GM19035 (cell line): ENCODE results near the gene POLR2A.
"Not testable (repeated sequence)": the region's sequence is repeated elsewhere in the genome, so short reads cannot be mapped to it uniquely, and the experiment has no call there.

Experiments
- ATAC-seq: cut with Tn5 transposase; IDR thresholded peaks from one replicate; pipeline ENCODE4 v1.9.1; 2021; ENCODE audit not compliant: unreplicated experiment

POLR2A gene

DNA sequence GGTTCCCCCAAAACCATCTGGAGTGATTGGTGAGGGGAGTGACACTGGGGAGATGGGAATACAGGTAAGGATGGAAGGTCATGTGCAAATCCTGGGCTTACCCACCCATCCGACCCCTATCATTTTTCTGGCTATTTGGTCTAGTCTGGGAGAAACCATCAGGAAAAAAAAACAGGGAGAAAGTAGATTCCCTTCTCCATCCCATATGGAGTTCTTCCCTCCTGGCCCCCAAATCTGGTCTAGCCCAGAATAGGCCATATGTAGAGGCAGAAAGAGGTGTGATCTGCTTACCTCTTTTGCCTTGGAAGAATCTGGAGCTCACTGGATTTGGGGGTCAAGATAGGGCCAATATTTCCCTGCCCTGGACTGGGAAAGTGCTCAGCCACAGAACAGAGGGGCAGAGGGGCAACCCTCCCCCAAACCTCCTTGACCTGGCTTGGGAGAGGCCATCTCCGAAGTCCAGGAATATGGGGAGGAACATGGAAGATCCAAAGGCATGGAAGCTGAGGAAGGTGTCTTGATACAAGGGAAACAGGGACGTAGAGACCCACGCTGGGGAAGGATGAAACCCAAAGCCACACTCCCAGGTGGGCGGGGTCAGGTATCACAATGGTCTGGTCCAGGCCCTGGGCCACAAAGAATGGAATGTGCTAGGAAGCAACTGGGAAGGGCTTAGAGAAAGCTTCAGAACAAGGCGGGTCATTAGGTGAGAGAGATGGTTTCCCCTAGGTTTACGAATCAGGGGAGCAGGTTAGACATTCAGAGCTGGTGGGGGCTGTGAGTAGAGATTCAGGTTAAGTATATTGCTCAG, 23.1 kb upstream of the POLR2A start:
- no peak for ATAC-seq

DNA sequence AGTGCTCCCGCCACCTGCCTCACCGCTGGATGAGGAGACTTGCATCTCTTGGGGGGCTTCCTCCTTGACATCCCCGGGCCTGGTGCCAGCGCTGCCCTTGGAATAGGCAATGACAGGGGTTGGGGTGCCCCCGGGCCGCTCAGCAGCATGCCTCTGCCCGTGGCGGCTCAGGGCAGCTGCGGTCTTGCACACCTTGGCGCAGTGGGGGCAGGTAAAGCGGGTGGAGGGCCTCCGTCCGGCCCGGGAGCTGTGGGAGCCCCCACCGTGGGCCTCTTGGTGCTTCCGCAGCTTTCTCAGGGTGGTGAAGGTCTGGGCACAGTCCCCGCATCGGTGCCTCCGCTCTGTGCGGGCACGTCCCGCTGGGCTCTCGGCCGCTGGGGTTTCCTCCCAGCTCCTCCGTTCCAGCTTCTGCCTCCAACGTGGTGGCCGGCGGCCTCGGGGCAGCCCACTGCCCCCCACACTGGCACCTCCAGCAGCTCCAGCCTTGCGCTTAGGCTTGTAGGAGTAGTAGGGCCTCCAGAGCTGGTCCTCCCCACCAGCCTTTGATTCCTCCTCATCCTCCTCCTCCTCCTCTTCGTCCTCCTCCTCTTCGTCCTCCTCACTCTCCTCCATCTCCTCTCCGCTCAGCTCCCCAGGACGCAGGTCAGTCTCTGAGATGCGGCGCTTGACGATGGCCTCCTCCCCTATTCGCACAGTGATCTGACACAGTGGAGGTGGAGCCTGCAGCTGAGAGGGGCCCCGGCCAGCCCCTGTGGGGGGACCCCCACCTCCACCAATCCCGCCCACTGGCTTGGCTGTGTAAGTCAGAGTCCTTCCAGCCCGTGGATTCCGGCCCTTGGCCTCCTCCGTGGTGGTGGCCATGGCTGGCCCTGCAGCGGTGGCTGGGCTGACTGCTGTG, 21.4 kb upstream of the POLR2A start:
- no peak for ATAC-seq

DNA sequence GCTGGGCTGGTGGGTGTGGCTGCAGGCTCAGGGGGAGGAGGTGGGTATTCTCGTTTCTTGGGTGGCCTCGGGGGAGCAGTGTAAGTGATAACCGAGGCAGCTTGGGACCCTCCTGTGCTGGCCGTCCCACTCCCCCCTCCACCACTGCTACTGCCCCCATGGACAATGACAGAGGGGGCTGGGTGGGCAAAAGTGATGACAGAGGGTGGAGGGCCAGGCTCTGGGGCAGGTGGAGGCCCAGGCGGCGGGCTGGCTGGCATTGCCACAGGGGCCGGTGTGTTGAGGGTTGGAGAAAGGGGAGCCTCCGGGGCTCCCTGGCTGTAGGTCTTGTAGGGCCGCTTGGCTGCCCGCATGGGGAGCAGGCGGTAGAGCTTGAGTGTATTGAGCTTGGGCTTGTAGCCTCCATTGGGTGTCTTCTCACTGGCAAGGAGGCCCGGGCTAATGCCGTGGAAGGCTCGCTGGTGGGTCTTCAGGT, 20.8 kb upstream of the POLR2A start:
- no peak for ATAC-seq

DNA sequence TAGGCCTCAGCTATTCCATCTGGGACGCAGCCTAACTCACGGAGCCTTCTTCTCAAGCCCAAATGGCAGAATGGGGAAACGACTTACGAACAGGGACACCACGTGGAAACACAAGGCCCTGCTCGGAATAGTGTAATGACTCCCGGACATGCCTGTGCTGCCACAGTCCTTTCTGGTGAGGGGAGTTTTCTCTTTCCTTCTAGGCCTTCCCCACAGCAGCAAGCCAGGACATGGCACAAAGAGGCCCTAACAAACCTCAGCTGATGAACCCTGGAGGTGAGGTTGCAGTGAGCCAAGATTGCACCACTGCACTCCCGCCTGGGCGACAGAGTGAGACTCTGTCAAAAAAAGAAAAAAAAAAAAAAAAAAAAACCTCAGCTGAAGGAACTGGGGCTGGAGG, 20.1 kb upstream of the POLR2A start:
- ATAC-seq = no peak

DNA sequence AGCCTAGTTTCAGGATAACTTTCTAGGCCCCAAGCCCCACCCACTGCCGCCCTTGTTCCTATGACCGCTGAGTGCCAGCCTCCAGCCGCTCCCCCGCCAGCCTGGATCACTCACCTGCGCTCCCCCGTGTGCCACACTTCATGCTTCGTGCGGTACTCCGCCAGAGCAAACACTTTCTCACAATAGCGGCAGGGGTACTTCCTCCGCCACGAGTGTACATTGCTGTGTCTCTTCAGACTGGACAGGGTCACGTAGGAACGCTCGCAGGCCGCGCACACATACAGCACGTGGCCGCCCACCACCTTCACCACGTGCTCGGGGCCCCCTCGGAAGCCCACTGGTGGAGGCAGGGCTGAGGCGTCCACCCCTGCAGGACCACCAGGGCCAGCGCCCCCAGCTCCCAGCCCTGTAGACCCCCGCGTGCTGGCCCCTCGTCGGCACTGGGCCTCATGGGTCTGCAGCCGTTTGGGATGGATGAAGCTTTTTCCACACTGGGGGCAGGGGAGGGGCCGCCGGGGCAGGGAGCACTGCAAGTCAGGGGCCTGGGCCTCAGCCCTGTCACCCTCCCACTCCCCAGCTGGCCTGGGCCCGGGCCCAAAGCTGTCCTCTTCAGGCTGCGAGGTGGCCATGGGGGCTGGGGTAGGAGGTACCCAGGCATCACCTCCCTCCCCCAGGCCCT, 18.4 kb upstream of the POLR2A start:
- no peak for ATAC-seq

DNA sequence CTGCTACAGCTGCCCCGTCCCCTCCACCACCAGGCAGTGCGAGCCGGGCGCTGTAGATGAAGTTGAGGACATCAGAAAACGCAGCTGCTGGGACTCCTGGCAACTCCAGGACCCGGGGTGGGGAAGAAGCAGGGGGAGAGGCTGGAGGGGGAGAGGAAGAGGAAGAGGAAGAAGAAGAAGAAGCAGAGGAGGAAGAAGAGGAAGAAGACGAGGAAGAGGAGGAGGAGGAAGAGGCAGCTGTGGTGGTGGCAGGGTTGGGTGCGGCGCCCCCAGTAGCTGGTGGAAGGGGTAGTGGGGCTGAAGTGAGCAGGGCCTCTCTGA, 17.9 kb upstream of the POLR2A start:
- ATAC-seq = no peak

DNA sequence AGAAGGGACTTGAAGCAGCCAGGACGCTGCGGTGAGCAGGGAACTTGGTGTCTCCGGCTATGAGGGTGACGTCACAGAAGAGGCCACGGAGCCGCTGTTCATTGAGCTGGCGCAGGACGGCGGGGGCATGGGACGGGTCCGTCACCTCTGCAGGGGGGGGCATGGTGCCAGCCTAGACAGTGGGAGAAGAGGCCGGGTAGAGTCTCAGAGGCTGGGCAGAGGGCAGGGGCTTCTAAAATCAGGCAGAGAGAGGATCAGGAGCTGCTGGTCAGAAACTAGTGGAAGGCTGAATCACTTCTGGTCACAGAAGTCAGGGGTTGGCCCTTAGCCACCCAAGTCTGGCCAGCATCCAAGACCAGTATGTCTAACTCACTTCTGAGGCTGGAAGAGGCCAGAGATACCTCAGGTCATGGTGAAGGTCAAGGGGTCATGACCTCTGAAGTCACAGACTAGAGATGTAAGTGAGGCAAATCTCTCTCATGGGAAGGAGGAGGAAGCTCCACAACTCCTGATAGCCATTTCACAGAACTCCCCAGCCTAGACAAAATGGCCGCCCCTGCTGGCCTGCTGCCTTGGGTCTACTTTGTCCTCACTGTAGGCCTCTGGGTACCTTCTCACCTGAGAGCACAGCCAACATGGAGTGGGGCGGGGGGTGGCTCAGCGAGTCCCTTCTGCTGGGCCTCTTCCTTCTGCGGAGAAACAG, 17.4 kb upstream of the POLR2A start:
- ATAC-seq = no peak

DNA sequence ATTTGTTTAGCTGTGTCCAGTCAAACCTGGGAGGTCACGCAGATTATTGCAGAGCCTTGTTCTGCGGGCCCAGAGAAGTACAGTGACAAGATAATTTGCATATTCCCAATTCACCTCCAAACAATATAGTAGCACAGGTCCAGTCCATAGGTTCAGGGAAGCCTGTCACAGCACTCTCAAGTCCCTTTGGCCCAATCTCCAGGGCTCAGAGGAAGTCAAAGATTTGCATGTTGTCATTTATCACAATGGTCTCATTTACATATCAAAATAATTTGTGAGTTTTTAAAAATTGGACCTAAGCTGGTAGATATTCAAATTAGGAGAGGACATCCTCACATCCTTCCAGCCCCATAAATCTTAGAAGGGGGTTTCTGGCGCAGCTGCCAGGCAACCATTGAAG, 16.7 kb upstream of the POLR2A start:
- no peak for ATAC-seq

DNA sequence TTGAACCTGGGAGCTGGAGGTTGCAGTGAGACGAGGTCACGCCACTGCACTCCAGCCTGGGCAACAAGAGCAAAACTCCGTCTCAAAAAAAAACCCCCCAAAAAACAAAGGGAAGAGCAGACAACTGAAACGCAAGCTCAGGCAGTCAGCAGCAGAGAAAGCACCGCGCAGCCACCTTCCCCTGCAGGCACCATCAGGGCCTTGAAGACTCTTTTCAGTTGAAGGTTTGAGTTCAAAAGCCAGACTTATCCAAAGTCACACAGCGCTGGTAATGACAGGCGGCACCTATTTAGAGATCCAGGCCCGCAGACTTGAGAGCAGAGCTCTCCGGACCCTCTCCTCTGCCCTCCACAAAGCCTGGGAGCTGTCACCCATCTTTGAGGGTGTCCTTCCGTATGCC, 15.9 kb upstream of the POLR2A start:
- no peak for ATAC-seq

DNA sequence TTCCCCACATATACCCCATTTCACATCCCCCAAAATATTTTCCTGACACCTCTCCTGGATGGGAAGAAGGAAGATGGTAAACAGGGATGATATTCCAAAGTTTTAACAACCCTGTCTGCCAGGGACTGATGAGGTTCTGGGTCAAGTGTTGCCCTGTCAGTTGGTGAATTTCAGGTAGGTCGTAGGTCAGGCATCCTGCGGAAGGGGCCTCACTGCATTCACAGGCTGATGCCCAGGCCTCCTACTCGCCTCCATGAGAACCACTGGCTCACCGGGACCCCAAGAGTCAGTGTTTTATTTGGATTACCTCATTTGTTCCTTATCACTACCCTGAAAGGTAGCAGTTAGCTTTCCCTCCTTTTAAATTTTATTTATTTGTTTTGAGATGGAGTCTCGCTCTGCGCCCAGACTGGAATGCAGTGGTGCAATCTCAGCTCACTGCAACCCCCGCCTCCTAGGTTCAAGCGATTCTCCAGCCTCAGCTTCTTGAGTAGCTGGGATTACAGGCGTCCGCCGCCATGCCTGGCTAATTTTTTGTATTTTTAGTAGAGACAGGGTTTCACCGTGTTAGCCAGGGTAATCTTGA, 15.3 kb upstream of the POLR2A start:
- no peak for ATAC-seq

DNA sequence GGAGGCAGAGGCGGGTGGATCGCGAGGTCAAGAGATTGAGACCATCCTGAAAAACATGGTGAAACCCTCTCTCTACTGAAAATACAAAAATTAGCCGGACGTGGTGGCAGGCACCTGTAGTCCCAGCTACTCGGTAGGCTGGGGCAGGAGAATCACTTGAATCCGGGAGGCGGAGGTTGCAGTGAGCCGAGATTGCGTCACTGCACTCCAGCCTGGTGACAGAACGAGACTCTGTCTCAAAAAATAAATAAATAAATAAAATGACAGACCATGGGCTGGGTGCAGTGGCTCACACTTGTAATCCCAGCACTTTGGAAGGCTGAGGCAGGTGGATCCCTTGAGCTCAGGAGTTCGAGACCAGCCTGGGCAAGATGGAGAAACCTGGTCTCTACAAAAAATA, 14.3 kb upstream of the POLR2A start:
- ATAC-seq = not testable (repeated sequence)

DNA sequence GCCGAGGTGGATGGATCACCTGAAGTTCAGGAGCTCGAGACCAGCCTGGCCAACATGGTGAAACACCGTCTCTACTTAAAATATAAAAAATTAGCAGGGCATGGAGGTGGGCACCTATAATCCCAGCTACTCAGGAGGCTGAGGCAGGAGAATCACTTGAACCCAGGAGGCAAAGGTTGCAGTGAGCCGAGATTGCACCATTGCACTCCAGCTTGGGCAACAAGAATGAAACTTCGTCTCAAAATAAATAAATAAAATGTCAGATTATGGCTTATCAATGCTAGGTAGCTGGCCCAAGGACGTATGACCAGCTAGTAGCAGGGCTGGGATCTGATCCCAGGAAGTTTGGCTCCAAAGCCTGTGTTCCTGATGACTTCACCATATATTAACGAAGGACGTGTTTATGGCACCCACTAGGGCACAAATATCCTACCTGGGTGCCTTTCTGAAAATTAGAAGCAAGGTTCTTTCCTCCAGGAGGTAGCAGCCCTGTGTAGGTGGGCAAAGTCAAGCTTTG, 13.7 kb upstream of the POLR2A start:
- ATAC-seq = not testable (repeated sequence)

DNA sequence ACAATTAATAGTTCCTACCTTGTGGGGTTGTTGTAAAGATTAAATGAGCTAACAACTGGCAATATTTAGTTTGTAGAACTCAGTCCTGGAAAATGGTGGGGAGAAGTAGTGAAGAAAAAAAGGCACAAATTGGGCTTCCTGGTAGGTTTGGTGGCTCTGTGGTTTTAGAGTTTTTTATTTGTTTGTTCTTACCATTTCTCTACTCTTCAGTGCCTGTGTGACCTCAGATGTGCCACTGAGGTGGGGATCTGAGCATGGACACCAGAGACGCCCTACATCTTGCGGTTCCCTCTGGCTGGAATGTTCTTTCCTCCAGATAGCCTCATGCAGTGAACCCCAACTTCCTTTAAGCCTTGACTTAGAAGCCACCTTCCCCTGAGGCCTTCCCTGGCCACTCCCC, 12.4 kb upstream of the POLR2A start:
- no peak for ATAC-seq

DNA sequence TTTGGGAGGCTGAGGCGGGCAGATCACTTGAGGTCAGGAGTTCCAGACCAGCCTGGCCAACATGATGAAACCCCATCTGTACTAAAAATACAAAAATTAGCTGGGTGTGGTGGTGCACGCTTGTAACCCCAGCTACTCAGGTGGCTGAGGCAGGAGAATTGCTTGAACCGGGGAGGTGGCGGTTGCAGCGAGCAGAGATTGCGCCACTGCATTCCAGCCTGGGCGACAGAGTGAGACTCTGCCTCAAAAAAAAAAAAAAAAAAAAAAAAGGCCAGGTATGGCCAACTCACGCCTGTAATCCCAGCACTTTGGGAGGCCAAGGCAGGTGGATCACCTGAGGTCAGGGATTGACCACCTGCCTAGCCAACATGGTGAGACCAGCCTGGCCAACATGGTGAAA, 9.4 kb upstream of the POLR2A start:
- not testable (repeated sequence) for ATAC-seq

DNA sequence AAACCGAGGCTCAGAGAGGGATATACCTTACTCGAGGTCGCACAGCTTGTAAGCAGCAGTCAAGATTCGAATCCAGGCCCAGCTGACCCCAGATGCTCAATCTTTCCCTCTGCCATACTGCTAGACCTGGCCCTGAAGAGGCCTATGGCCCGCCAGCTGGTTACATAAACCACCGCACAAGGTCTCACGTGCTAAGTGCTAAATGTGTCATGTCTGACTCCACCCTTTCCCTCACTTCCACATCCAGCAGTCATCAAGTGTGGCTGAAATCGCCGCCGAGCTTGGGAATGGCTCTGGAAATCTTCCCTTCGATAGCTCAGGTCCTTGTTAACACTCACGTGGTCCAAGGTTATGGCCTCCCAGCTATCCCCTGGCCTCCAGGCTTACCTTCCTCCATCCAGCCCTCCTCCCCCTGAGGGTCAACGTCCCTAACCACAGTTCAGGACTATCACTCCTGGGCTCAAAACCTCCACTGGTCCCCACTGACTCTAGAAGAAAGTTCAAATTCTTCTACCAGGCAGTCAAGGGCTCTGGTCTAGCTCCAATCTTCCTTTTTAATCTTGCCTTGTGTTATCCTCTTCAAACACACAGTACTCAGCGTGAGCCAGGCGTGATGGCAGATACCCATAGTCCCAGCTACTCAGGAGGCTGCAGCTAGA, 8.3 kb upstream of the POLR2A start:
- ATAC-seq = no peak

DNA sequence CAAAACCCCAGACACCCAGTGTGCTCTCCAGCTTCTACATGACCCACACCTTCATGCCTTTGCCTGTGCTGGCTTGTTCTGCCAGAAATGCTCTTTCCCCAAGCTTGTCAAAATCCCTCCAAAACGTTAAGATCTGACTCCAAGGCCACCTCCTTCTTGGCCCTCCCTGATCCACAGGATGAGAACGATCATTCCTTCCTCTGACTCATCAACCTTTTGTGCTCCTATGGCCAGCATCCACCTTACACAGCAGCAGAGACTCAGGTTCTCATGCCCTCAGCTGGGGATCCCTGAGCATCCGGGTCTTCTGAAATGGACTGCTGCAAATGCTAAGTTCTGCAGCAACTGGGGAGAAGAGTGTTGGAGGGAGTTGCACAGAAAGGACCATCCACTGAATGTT, 7.7 kb upstream of the POLR2A start:
- ATAC-seq = no peak

DNA sequence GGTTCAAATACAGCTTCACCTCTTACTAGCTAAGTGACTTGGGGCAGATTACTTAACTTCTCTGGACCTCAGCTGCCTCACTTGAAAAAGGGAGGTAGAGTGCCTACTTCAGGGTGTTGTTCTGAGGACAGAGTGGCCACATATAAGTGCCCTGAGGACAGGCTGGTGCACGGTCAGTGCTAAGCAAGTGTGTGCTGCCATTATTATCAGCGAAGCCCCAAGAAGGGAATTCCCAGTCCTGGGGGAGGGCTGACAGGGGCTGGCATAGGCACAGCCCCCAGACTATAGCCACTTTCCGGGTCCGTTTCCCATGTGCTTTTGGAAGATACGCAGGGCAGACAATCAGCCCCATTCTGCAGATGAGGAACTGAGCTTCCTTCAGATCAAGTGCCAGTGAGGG, 7.2 kb upstream of the POLR2A start:
- ATAC-seq = no peak

DNA sequence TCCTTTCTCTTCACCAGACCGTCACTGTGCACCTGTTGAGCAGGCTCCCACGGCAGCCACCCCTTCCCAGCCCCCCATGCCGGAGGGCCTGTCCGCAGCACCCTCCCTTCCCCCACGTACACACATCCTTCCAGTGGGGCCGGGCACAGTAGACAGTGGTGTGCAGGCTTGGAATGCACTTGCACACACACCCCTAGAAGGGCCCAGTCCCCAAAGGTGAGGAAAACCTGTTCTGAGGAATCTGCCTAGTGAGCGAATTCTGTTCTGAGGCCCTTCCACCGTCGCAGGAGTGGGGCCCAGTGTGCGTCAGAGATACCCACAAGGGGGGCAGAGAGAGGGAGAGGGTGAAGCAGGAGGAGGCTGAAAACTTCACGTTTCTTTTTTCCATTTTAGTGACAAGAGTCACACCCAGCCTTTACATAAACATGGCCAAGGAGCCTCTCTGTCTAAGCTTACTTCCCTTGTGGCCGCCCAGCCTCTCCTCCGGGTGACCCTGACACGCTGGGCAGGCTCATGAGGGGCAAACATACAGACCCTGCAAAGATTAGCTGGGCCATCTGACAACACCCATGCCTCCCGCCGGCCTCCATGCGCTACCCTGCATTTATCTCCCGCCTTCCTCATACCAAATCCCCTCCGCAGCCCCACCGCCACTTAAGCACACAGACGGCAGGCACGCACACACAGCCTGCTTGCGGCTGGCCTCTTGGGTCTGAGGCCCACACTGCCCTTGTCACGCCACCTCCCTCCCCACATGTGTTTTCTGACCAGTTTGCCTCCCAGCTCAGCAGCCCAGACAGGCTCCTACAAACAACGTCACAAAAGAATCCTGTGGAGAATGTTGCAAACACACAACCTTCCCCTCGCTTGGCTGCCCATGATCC, 6.5 kb upstream of the POLR2A start:
- no peak for ATAC-seq
